GM18507 (cell line): ENCODE measurements around the gene PRKAG3.

Experiments used
- DNase-seq: peaks from one replicate; pipeline ENCODE4 v3.0.0; 2011; ENCODE audit warnings: low read depth; ENCODE audit not compliant: insufficient read length; ENCODE audit errors: extremely low spot score
- FAIRE-seq: peaks from 2 replicates; lab custom pipeline; 2011; peaks lifted over from hg19 to GRCh38; lab: Jason Lieb, UNC

The PRKAG3 gene

GRCh38 chr2:218820746-218821369 lies 10.7 kb downstream of the PRKAG3 start:
- no peak for FAIRE-seq
- no peak for DNase-seq

DNA sequence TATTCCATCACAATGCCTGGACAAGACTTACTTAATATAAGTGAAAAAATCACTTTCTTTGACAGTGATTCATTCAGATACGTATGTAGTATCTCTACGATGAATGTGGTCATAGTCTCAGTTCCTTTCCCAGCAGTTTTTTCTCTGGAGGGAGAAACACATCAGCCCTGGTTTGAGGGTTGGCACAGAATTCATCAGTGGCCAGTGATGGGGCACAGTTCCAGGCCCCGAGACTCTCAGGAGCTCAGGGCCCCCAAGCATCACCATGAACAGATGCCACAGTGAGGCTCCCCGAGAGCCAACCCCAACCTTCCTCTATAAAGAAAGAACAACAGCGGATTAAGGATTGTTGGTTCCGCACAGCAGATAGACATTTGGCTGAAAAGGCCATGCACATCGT lies 12.5 kb downstream of the PRKAG3 start:
- DNase-seq, result no peak
- FAIRE-seq, result no peak

- FAIRE-seq, result no peak
- no peak for DNase-seq
Measured at GRCh38 chr2:218816561-218817011, 15.0 kb downstream of the PRKAG3 start.

- DNase-seq (no peak), FAIRE-seq (no peak)
Measured at GRCh38 chr2:218815649-218816048, 16.0 kb downstream of the PRKAG3 start.

GRCh38 chr2:218815244-218815637 lies 16.4 kb downstream of the PRKAG3 start:
- DNase-seq (no peak), FAIRE-seq (no peak)

GRCh38 chr2:218814540-218815243 lies 16.9 kb downstream of the PRKAG3 start:
- DNase-seq (no peak), FAIRE-seq (no peak)

- FAIRE-seq (no peak), DNase-seq (no peak)
Measured at GRCh38 chr2:218813771-218814460, 17.7 kb downstream of the PRKAG3 start.

GRCh38 chr2:218812861-218813260 lies 18.7 kb downstream of the PRKAG3 start:
- no peak for DNase-seq
- FAIRE-seq, result no peak

- DNase-seq, result no peak
- no peak for FAIRE-seq
Measured at GRCh38 chr2:218812096-218812815, 19.3 kb downstream of the PRKAG3 start.

- no peak for DNase-seq
- no peak for FAIRE-seq
Measured at GRCh38 chr2:218811382-218811781, 20.2 kb downstream of the PRKAG3 start.

DNA sequence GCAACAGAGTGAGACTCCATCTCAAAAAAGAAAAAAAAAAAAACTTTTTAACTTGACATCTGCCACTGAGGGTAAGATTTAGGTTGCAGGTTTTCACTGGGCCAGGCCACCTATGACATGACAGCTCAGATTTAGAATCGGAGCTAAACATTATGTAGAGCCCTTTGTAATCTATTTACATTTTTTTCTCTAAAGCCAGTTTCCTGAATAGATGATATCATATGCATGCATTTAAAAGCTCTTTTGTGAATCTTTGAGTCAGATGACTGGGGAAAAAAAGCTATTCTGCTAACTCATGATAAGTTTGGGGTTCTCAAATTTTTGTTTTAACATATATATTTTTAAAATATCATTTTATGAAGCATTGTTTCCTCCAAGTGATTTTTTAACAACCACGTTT lies 21.3 kb downstream of the PRKAG3 start:
- no peak for DNase-seq

GRCh38 chr2:218809515-218809914 lies 22.1 kb downstream of the PRKAG3 start:
- no peak for FAIRE-seq
- no peak for DNase-seq

More for the DNA sequence above, 21.3 kb downstream of the PRKAG3 start:
- FAIRE-seq, result no peak

DNA sequence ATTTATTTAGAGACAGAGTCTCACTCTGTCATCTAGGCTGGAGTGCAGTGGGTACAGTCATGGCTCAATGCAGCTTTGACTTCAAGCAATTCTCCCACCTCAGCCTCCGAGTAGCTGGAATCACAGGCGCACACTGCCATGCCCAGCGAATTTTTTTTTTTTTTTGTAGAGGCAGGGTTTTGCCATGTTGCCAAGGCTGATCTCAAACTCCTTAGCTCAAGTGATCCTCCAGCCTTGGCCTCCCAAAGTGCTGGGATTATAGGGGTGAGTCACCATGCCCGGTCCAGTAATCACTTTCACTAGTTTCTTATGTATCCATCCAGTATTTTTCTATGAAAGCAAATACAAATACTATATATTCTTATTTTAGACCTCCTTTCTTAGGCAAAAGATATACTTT lies 24.0 kb downstream of the PRKAG3 start:
- DNase-seq, result no peak
- FAIRE-seq, result no peak

- no peak for DNase-seq
- FAIRE-seq, result peak; percentile 77
Measured at GRCh38 chr2:218806346-218806978, 25.1 kb downstream of the PRKAG3 start.

GRCh38 chr2:218805627-218806026 lies 26.0 kb downstream of the PRKAG3 start:
- DNase-seq, result no peak
- peak; percentile 63 for FAIRE-seq

DNA sequence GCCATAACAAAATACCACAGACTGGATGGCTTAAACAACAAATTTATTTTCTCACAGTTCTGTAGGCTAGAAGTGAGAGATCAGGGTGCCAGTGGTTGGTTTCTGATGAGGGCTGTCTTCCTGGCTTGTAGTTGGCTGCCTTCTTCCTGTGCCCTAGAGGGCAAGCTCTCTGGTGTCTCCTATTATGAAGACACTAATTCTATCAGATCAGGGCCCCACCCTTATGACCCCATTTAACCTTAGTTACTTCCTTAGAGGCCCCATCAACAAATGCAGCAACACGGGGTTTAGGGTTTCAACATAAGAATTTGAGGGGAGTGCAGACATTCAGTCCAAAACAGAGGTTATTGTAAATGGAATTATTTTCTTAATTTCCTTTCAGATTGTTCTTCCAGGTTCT lies 26.8 kb downstream of the PRKAG3 start:
- FAIRE-seq (no peak), DNase-seq (no peak)

- DNase-seq (no peak), FAIRE-seq (peak; percentile 35)
Measured at GRCh38 chr2:218802386-218802994, 29.1 kb downstream of the PRKAG3 start.

DNA sequence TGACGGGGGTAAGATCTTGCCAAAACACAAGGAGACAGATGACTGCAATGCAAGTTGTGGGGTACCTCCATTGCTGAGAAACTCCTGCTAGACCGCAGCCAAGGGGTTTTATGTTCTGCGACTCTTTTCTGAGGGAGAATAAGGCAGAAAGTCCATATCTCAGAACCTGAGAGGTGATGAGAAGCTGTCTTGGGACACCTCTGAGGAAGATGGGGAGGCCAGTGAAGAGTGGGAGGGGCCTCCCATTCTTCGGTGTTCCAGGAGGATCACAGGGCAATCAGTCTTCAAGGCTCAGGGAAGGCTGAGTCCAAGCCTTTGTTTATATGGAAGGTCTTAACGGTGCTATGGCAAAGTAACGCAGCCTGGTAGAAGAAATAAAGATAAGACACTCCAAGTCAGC lies 31.6 kb downstream of the PRKAG3 start:
- no peak for FAIRE-seq
- DNase-seq, result no peak

DNA sequence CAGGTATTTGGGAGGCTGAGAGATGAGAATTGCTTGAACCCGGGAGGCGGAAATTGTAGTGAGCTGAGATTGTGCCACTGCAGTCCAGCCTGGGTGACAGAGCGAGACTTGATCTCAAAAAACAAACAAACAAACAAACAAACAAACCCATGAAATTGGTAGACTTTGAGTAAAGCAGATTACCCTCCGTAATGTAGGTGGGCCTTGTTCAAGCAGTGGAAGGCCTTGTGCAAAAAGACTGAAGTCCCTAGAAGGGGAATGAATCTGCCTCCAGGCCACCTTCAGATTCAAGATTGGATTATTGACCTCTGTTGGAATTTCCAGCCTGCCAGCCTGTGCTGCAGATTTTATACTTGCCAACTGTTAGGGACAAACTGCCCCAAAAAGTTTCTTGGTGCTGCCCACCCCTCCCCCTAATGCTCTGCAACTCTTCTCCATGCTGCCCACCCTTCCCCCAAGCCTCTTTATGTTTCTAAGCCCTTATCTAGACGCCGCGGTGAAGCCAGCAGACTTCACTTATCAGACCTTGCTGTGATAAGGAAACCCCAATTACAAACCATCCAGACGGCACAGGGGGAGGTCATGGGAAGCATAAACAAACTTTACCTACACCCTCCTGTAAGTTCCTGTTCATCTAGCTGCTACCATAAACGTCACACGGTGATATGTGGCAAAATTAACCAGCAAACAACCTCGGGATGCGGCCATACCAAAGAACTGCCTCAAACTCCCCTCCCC lies 32.7 kb downstream of the PRKAG3 start:
- FAIRE-seq (no peak), DNase-seq (no peak)
